Measurements from ENCODE around the gene ACOD1. TPM values are rescaled to one million over a fixed set of nuclear protein-coding genes. Genes with fewer than 3 reads are reported as not detected.

The ACOD1 gene
- total and polyA plus RNA-seq, 10 of the 15 experiments (the other 5 are each of a cell fraction or from before 2014, with no cell fraction given), result not detected

GRCh38 chr13:76971851-76972829, 23.8 kb downstream of the ACOD1 start:
- Histone ChIP-seq H3K27ac (ENCODE audit: control insufficient read depth, insufficient read depth) (no peak overlapping the region), H2AFZ (ENCODE audit: control insufficient read depth, low read depth, low read length) (no peak overlapping the region), H3K27me3 (replicated peaks in 1 of 2; ENCODE audit: control insufficient read depth in 2 of 2, insufficient read depth in 2 of 2, low read length in 1 of 2) (peaks cover 0 to under 1% of the 10 kb centered on the region in 2 experiments; a peak in 1 of 4 replicates), H3K4me1 (ENCODE audit: control insufficient read depth, insufficient read depth, low read length) (no peaks in the 10 kb centered on the region), H3K4me2 (ENCODE audit: control insufficient read depth, insufficient read depth) (no peak overlapping the region), H3K4me3 (no peak overlapping the region), H3K79me2 (ENCODE audit: control insufficient read depth, insufficient read depth, low read length) (no peaks in the 10 kb centered on the region), H3K9ac (ENCODE audit: control insufficient read depth, insufficient read depth, low read length) (no peak overlapping the region), H3K36me3 (ENCODE audit: control insufficient read depth in 2 of 2, insufficient read depth in 2 of 2, low read length in 1 of 2) (no peaks in the 10 kb centered on the region), H3K9me3 (replicated peaks; ENCODE audit: control insufficient read depth, insufficient read depth, low read length) (no peaks in the 10 kb centered on the region), H4K20me1 (ENCODE audit: control insufficient read depth, insufficient read depth) (no peaks in the 10 kb centered on the region)
- no peak for TF ChIP-seq TCF12 (IDR thresholded peaks at IDR 0.05; ENCODE audit: low read depth, low read length)
- TF ChIP-seq KDM1A (IDR thresholded peaks at IDR 0.05; ENCODE audit: borderline replicate concordance), result no peak
- no peak for TF ChIP-seq POLR2AphosphoS2 (IDR thresholded peaks at IDR 0.05; ENCODE audit: low read depth, low read length)
- TF ChIP-seq SRF (IDR thresholded peaks at IDR 0.05; ENCODE audit: low read depth in 2 of 2, low read length in 2 of 2), result no peak
- TF ChIP-seq ZNF687 (IDR thresholded peaks at IDR 0.05), result no peak
- CTCF ChIA-PET, result interaction anchor here (1.0 to 1.7 kb wide), 6 partner anchors 8 to 68 kb away, joined by 3 to 9 read pairs (median 4); no protein-coding TSS in a partner anchor
- RAD21 ChIA-PET (ENCODE audit: unreplicated experiment), result interaction anchor here (1.7 kb wide), 1 partner anchor 68 kb away, joined by 6 read pairs; no protein-coding TSS in a partner anchor
- SMC1A ChIA-PET (ENCODE audit: uncharacterized antibody, unreplicated experiment), result interaction anchor here (0.6 to 1.2 kb wide), 3 partner anchors 16 to 69 kb away, joined by 3 to 5 read pairs (median 3); no protein-coding TSS in a partner anchor
- in situ Hi-C loops (cut with MboI) (loop anchor here (10.0 kb wide), 1 partner anchor 1097 kb away; no protein-coding TSS in a partner anchor), intact Hi-C loops (cut with micrococcal nuclease; ENCODE audit: unreplicated experiment) (no loop called here)
- POLR2A ChIA-PET, result no interaction called here
- 44% methylated on average over 19 of the region's 19 CpGs for WGBS (ENCODE audit: insufficient coverage, insufficient replicate concordance, low lambda C conversion rate, missing lambda C conversion rate)
- DNase-seq (ENCODE audit: low read depth, low spot score) (no peak), ATAC-seq (no peak), FAIRE-seq (no peak)
- BruUV-seq (replicated peaks), result no TSS peak

Data from GM12878 (cell line).